Fibroblast of skin of scalp (primary cell): ENCODE results near the gene PRKRA.
"Not testable (repeated sequence)": the region's sequence is repeated elsewhere in the genome, so short reads cannot be mapped to it uniquely, and the experiment has no call there.

Experiments
- DNase-seq: peaks from one replicate; pipeline ENCODE4 v3.0.0-alpha.2; 2013

The PRKRA gene

DNA sequence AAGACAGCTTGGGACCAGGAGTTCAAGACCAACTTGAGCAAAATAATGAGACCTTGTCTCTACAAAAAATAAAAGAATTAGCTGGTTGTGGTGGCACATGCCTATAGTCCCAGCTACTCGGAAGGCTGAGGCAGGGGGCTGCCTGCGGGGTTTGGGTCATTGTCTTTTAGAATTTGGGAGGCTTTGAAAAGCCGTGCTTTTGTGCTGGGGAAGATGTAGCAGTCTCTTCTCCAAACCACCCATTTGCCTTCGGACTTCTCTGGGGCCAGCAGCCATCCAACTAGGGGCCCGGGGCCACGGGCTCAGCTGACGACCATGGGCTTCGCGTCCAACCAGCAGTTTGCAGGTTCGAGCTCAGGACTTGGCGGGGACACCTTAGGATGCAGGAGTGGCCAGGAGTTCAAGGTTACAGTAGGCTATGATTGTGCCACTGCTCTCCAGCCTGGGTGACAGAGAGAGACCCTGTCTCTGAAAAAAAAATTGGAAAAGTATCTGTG is 6.5 kb upstream of the PRKRA start:
- DNase-seq = no peak

- peak; percentile 74 for DNase-seq
These were observed 5.0 kb upstream of the PRKRA start for GRCh38 chr2:178455947-178456346.

- no peak for DNase-seq
These were observed 1.9 kb upstream of the PRKRA start for GRCh38 chr2:178452870-178453269.

- no peak for DNase-seq
These were observed 1.4 kb upstream of the PRKRA start for GRCh38 chr2:178452334-178452733.

- no peak for DNase-seq
These were observed 526 bp downstream of the PRKRA start for GRCh38 chr2:178450524-178450773.

DNA sequence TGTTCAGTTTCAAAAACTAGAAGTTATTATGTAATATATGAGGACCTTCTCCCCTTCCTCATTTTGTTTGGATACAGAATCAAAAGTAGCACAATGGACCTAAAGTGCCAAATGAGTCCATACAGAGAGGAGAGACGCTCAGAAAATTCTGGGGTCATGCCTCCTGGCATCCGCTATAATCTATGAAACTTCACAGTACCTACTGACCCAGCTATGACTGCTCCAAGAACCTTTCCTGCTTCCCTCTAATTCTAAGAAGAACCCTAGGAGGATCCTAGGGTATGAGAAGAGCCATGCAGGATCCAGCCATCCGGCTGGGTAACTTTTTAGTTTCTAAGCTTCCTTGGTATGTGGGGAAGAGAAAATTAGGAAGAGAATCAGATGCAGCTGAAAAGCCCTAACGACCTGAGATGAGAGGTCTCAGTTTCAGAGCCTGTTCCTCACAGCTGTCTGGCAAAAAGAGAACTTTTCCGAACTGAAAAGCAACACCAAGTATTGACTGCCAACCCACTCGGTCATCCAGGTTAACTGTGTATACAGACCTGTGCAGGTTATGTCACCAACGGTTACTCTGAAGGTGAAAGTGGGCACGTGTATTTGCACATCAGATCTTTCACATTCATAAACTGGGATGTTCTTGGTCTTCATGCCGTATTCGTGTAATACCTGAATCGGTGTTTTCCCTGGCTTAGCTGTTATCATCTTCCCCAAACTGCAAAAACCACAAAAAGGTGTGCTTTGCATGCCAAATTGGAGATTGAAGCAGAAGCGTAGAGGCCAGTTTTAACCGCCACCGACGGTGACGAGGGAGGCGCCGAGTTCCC is 1.1 kb downstream of the PRKRA start:
- DNase-seq = no peak

- DNase-seq = no peak
These were observed 1.9 kb downstream of the PRKRA start for GRCh38 chr2:178448968-178449661.

- DNase-seq = peak; percentile 63
These were observed 9.5 kb downstream of the PRKRA start for GRCh38 chr2:178441426-178441825.

DNA sequence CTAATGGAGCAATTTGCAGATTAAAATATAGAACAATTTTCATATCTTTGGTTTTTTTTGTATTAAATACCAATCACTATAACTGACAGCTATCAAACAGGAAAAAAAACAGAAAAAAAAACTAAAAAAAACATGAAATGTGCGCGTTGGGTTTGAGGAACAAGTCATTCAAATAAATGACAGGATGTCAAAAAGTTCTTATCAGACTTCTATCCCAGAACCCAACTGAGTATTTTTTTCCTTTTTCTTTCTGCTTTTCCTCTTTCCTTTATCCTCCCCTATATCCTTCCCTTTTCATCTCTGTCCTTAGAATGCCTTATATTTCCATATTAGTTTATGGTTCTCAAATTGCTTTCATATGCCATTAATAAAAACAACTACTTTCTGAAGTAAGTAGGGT is 14.3 kb downstream of the PRKRA start:
- no peak for DNase-seq

DNA sequence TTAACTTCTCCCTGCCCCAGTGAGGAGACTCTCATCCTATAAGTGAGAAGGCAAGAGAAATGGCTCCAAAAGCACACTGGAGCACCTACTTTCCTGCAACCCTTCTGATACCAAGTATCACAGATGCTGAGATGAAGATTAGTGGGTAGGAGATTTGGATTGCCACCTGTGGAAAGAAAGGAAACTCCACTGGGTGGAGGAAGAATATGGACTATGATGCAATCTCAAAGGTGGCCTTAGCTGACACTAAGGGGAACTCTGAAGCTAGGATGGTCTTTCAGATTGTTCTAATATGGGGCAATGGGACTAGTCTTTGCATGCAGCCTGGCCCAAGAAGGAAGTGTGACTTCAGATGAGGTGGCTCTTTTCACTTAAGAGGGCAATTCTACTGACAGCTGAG is 21.6 kb downstream of the PRKRA start:
- no peak for DNase-seq

- no peak for DNase-seq
These were observed 22.6 kb downstream of the PRKRA start for GRCh38 chr2:178428396-178428806.

- no peak for DNase-seq
These were observed 23.5 kb downstream of the PRKRA start for GRCh38 chr2:178427458-178427857.

DNA sequence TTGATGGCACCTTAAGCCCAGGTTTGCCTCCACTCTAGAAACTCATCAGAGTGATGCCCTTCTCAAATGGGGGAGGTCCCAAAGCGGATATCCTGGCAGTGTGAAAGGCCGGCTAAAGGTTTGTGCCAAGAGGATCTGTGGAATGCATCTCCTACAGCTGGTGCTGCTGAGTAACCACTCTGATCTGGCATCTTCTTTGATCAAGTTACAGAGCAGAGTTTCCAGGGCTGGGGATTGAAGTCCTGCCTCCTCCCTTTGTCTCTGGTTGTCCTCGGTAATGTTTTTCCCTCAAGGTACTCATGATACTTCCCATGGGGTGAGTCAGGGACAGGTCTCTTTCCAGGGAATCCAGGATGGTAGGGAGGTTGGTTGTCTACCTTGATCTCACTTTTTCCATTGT is 24.6 kb downstream of the PRKRA start:
- DNase-seq = no peak

GRCh38 chr2:178425255-178425827 is 25.6 kb downstream of the PRKRA start:
- DNase-seq = no peak

GRCh38 chr2:178423746-178424145 is 27.2 kb downstream of the PRKRA start:
- not testable (repeated sequence) for DNase-seq

- no peak for DNase-seq
These were observed 28.9 kb downstream of the PRKRA start for GRCh38 chr2:178422097-178422496.

DNA sequence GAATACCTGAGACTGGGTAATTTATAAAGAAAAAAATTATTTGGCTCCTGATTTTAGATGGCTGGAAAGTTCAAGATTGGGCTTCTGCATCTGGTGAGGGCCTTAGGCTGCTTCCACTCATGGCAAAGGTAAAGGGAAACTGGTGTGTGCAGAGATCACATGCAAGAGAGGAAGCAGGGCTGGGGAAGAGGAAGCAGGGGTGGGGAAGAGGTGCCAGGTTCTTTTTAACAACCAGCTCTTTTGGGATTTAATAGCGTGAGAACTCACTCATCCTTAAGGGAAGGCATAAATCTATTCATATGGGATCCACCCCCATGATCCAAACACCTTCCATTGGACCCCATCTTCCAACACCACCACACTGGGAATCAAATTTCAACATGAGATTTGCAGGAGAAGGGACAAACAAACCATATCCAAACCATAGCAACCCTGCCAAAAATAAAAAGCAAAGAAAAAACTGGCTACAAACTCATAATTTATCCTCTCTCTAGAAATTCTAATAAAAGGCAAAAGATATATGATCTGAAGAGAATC is 30.4 kb downstream of the PRKRA start:
- no peak for DNase-seq

GRCh38 chr2:178419123-178419522 is 31.9 kb downstream of the PRKRA start:
- no peak for DNase-seq

GRCh38 chr2:178418426-178418825 is 32.5 kb downstream of the PRKRA start:
- no peak for DNase-seq

- no peak for DNase-seq
These were observed 33.1 kb downstream of the PRKRA start for GRCh38 chr2:178417916-178418315.

GRCh38 chr2:178415979-178416378 is 35.0 kb downstream of the PRKRA start:
- no peak for DNase-seq

DNA sequence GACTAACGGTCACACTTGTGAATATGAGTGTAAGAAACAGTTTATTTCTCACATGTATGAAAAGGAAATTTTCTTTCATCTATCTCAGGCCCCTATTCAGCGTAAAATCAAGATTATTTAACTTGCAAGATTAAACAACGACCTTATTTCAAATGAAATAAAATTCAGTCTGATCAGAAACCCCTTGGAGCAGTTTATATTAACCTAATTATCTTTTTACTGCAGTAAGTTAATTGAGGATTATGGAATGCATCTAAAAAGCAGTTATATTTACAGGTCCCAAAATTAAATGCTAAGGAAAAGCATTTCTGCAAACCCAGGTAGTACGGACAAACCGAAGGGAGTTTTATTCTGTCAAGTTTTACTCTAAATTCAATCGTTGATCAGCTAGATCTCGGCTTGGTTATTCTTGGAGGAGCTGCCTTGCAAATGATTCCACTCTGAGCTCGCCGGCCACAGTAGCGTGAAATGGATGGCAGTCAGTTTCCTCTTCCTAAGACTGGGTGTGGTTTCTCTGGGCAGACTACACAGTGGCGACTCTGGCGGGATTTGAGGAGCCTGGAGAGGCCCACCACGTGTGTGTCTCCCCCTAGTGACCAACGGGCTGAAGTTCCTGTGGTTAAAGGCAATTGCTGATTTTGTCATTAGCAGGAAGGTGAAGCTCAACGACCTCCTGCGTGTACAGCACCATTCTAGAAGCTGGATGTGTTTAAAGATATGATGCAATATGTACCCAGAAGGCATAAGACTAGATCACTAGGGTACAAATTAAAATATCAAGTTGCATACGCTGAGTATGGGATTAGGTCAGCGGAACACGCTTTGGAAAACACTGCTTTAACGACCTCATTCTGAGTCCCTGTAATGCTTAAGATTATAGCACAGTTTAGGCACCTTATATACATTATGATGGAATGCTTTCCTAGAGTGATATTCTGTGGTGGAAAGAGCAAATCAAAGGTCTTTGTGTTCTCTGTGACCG is 36.4 kb downstream of the PRKRA start:
- DNase-seq = peak; percentile 95
